Measurements from ENCODE around the gene SOX11.

DNA sequence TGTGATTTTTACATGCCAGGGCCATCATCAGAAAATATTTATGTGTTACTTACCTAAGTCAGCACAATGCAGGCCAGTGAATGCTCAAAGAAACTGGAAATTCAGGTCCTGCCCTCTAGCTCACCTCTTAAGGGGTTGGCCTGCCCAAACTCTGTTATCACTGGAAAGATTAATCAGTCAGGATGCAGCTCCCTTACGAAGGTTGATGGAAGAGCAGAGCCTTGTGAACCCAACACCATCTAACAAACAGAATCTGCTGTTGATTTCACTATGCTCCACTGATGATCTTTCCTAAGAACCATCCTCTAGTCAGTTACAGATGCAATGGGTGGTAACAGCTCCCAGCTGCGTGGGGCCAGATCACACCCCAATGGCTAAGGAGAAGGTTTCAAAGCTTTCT, 38.2 kb downstream of the SOX11 start:
- TF ChIP-seq, protein P1, sequence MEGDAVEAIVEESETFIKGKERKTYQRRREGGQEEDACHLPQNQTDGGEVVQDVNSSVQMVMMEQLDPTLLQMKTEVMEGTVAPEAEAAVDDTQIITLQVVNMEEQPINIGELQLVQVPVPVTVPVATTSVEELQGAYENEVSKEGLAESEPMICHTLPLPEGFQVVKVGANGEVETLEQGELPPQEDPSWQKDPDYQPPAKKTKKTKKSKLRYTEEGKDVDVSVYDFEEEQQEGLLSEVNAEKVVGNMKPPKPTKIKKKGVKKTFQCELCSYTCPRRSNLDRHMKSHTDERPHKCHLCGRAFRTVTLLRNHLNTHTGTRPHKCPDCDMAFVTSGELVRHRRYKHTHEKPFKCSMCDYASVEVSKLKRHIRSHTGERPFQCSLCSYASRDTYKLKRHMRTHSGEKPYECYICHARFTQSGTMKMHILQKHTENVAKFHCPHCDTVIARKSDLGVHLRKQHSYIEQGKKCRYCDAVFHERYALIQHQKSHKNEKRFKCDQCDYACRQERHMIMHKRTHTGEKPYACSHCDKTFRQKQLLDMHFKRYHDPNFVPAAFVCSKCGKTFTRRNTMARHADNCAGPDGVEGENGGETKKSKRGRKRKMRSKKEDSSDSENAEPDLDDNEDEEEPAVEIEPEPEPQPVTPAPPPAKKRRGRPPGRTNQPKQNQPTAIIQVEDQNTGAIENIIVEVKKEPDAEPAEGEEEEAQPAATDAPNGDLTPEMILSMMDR (IDR thresholded peaks at IDR 0.05; ENCODE audit: low read length): no peak
- TF ChIP-seq EZH2 (IDR thresholded peaks at IDR 0.05; ENCODE audit: borderline replicate concordance, low read length): no peak
